GM10266 (cell line): ENCODE measurements around the gene BLTP3B.

Source experiments
- DNase-seq: peaks from one replicate; pipeline ENCODE4 v3.0.0; 2012; ENCODE audit errors: extremely low spot score
- CTCF ChIP-seq: IDR thresholded peaks from 2 replicates; pipeline ENCODE4 v1.5.1; 2012; ENCODE audit warnings: mild to moderate bottlenecking, low read depth; ENCODE audit not compliant: control insufficient read depth, insufficient read depth; ENCODE audit errors: missing control alignments

Gene BLTP3B

GRCh38 chr12:100101000-100101399, 41.7 kb downstream of the BLTP3B start:
- TF ChIP-seq CTCF: no peak
- no peak for DNase-seq
